Mucosa of descending colon (tissue), 3 donors: ENCODE measurements around the gene CCDC50. TPM values are rescaled to one million over a fixed set of nuclear protein-coding genes. Genes with fewer than 3 reads are reported as not detected.
A peak's percentile ranks its signal among the peaks of the same experiment; 100 is the strongest.

Source experiments
- ATAC-seq: fragments of 200-7000 bp; cut with Tn5 transposase; one replicate; pipeline ENCODE4 v1.9.1; 2020; ENCODE audit warnings: mild to moderate bottlenecking, moderate library complexity
- DNase-seq, 3 donors: peaks; one replicate each; pipeline ENCODE4 v3.0.0-alpha.2; 2020
- H3K36me3 ChIP-seq: fragments of 200-600 bp; one replicate; pipeline ENCODE4 v1.8.0; 2021; ENCODE audit warnings: low read depth, mild to moderate bottlenecking
- H3K4me1 ChIP-seq: fragments of 200-600 bp; one replicate; pipeline ENCODE4 v1.8.0; 2021; ENCODE audit warnings: low read depth, mild to moderate bottlenecking
- H3K4me3 ChIP-seq: fragments of 200-600 bp; one replicate; pipeline ENCODE4 v1.8.0; 2021; ENCODE audit warnings: mild to moderate bottlenecking
- H3K9me3 ChIP-seq: fragments of 200-600 bp; one replicate; pipeline ENCODE4 v1.8.0; 2021; ENCODE audit warnings: mild to moderate bottlenecking
- intact Hi-C, 2 donors: fragments of 100-400 bp; cut with DNase I in 1 of 2; cut with micrococcal nuclease in 1 of 2; formaldehyde crosslinking; loops; one replicate each; pipeline versions ENCODE4 v1.11.0 to v1.11.1; 2022; cut with DNase I, micrococcal nuclease
- total RNA-seq, 3 donors: library from RNA; stranded (reverse); fragmentation: NEBNext Ultra II Directional in 2 of 3; extraction: Animal tissue kit (Norgen Biotek cat#: 25700) in 2 of 3; gene quantifications; one replicate each; pipeline versions ENCODE4 v1.2.1 to v1.2.4, GENCODE V29; 2021 to 2023
- TF ChIP-seq, protein P1 (sequence below): fragments of 200-600 bp; IDR thresholded peaks from one replicate; pipeline ENCODE4 v1.8.0; 2022; ENCODE audit warnings: antibody characterized with exemption, mild to moderate bottlenecking
- donor health status: DM: no; HTN: no; CAD: no; lungs with moderate emphysema.
- donor health status: DM: no; HTN: no; CAD: no.
- donor health status: DM: no; HTN: yes; CAD: no.

Gene CCDC50
- total RNA-seq, 3 donors from 2014 or later = 41.8 to 89.8 (median 60.2) TPM

DNA sequence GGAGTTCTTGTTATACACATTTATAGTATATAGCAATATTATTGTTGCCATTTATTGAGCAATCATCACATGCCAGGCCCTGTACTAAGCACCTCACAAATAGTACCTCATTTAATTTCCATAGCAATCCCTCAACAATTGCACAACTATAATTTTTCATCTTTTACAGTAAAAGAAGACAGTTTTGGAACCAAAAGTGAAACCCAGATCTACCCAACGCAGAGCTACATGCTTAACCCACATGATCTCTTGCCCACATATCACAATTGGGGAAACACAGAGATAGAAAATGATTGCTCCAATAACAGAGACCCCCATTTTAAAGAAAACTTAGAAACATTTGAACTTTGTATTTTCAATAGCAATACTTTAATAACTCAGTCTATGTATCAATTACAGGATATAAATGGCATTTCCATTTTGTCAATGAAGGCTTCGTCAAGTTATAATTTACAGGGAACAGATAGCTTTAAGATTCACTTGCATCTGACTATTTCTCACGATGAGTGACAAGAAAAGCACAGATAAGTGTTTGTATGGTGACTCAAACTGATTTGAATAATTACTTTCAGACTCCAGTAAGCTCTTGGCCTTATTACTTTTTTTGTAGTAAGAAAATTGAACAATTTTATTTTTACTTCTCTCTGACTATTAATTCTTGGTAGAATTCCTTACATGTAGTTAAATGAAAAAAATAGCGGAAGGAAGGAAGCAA is 38.7 kb upstream of the CCDC50 start:
- no peaks in the 10 kb centered on the region for H3K9me3 ChIP-seq
- TF ChIP-seq, protein P1, sequence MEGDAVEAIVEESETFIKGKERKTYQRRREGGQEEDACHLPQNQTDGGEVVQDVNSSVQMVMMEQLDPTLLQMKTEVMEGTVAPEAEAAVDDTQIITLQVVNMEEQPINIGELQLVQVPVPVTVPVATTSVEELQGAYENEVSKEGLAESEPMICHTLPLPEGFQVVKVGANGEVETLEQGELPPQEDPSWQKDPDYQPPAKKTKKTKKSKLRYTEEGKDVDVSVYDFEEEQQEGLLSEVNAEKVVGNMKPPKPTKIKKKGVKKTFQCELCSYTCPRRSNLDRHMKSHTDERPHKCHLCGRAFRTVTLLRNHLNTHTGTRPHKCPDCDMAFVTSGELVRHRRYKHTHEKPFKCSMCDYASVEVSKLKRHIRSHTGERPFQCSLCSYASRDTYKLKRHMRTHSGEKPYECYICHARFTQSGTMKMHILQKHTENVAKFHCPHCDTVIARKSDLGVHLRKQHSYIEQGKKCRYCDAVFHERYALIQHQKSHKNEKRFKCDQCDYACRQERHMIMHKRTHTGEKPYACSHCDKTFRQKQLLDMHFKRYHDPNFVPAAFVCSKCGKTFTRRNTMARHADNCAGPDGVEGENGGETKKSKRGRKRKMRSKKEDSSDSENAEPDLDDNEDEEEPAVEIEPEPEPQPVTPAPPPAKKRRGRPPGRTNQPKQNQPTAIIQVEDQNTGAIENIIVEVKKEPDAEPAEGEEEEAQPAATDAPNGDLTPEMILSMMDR = no peak
- ATAC-seq = peak; percentile 47
- no peak overlapping the region for H3K4me3 ChIP-seq
- intact Hi-C loops = no loop called here
- no peak for DNase-seq
- H3K36me3 ChIP-seq = no peaks in the 10 kb centered on the region
- no peaks in the 10 kb centered on the region for H3K4me1 ChIP-seq

GRCh38 chr3:191292243-191293015 is 36.8 kb upstream of the CCDC50 start:
- no peak for DNase-seq
- no peak for ATAC-seq
- TF ChIP-seq, protein P1 = no peak
- Histone ChIP-seq H3K9me3 (no peaks in the 10 kb centered on the region), H3K36me3 (no peaks in the 10 kb centered on the region), H3K4me1 (no peaks in the 10 kb centered on the region), H3K4me3 (no peak overlapping the region)
- intact Hi-C loops = no loop called here

DNA sequence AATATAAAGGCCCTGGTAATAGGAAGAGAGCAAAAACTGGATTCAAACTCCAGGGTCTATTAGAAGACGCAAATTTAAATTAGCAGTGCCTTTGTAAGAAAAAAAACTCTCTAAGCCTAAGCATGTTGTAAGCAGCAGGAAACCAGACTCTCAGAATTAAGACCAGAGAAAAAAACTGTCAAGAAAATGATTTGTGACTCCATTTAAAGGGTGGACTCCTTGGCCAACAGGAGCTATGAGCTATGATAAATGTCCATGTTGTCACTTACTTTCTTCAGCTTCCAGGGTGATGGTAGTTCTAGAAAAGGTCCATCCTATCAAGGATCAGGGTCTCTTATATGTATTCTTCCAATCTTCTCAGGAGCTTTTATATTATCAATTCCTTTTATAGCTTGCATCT is 34.9 kb upstream of the CCDC50 start:
- intact Hi-C loops = no loop called here
- Histone ChIP-seq H3K4me1 (no peaks in the 10 kb centered on the region), H3K4me3 (no peak overlapping the region), H3K9me3 (no peaks in the 10 kb centered on the region), H3K36me3 (no peaks in the 10 kb centered on the region)
- DNase-seq (no peak), ATAC-seq (no peak)
- TF ChIP-seq, protein P1 = no peak

GRCh38 chr3:191296041-191296541 is 33.1 kb upstream of the CCDC50 start:
- ATAC-seq (peak; percentile 65), DNase-seq (peak in 1 of 3 donors; percentile 17)
- intact Hi-C loops = no loop called here
- Histone ChIP-seq H3K36me3 (no peaks in the 10 kb centered on the region), H3K4me1 (no peaks in the 10 kb centered on the region), H3K9me3 (no peaks in the 10 kb centered on the region), H3K4me3 (no peak overlapping the region)
- TF ChIP-seq, protein P1 = no peak

DNA sequence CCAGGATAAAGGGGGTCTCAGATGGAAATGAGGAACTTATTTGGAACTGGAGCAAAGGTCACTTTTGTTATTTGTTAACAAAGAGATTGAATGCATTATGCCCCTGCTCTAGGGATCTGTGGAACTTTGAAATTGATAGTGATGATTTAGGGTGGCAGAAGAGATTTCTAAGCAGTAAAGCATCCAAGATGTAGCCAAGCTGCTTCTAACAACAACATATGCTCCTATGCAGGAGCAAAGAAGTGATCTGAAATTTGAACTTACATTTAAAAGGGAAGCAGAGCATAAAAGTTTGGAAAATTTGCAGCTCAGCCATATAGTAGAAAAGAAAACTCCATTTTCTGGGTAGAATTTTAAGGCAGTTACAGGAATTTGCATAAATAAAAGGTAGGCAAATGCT is 30.3 kb upstream of the CCDC50 start:
- TF ChIP-seq, protein P1 = no peak
- intact Hi-C loops = no loop called here
- H3K4me3 ChIP-seq = no peak overlapping the region
- ATAC-seq (no peak), DNase-seq (no peak)
- no peaks in the 10 kb centered on the region for H3K9me3 ChIP-seq
- no peaks in the 10 kb centered on the region for H3K4me1 ChIP-seq
- H3K36me3 ChIP-seq = no peaks in the 10 kb centered on the region
